Kidney epithelial cell (primary cell): Measurements from ENCODE around the gene UXS1. TPM values are rescaled to one million over a fixed set of nuclear protein-coding genes. Genes with fewer than 3 reads are reported as not detected.

ENCODE experiments used
- DNase-seq: peaks from one replicate; pipeline ENCODE4 v3.0.0-alpha.2; 2010; ENCODE audit warnings: low read depth
- H3K27me3 ChIP-seq: 2 replicates; pipeline ENCODE4 v1.6.0; 2011; ENCODE audit warnings: low read length; ENCODE audit not compliant: control insufficient read depth, insufficient read depth
- H3K36me3 ChIP-seq: 2 replicates; pipeline ENCODE4 v1.5.1; 2011; ENCODE audit warnings: low read length; ENCODE audit not compliant: control insufficient read depth, insufficient read depth
- H3K4me3 ChIP-seq: 2 replicates; pipeline ENCODE4 v1.5.1; 2011; ENCODE audit warnings: low read depth, mild to moderate bottlenecking, control low read depth, low read length
- CTCF ChIP-seq: IDR thresholded peaks from 2 replicates; pipeline ENCODE4 v1.5.1; 2011; ENCODE audit warnings: mild to moderate bottlenecking, moderate library complexity, low read length, control low read depth, inconsistent platforms; ENCODE audit not compliant: insufficient read depth, poor library complexity, severe bottlenecking
- total RNA-seq: library from RNA; depleted of rRNA; stranded (reverse); fragments of >200 nt; gene quantifications from 2 replicates; pipeline ENCODE4 v1.2.3, GENCODE V29; 2015

The UXS1 gene
- total RNA-seq, 1 donor from 2014 or later: 73.3 TPM

- Histone ChIP-seq H3K36me3 (peaks cover 5% of the 10 kb centered on the region), H3K27me3 (no peaks in the 10 kb centered on the region), H3K4me3 (no peak overlapping the region)
- no peak for DNase-seq
- TF ChIP-seq CTCF: no peak
Observed at GRCh38 chr2:106094131-106094841, 99.8 kb downstream of the UXS1 start.

GRCh38 chr2:106090916-106091618 lies 103.0 kb downstream of the UXS1 start:
- no peaks in the 10 kb centered on the region for H3K27me3 ChIP-seq
- TF ChIP-seq CTCF: no peak
- no peak overlapping the region for H3K4me3 ChIP-seq
- H3K36me3 ChIP-seq: peaks cover 5% of the 10 kb centered on the region
- DNase-seq: no peak

GRCh38 chr2:106089611-106090010 lies 104.5 kb downstream of the UXS1 start:
- Histone ChIP-seq H3K36me3 (peaks cover 2% of the 10 kb centered on the region), H3K4me3 (no peak overlapping the region), H3K27me3 (no peaks in the 10 kb centered on the region)
- no peak for DNase-seq
- TF ChIP-seq CTCF: no peak

- no peak for DNase-seq
- Histone ChIP-seq H3K4me3 (no peak overlapping the region), H3K36me3 (no peaks in the 10 kb centered on the region), H3K27me3 (no peaks in the 10 kb centered on the region)
- peak; percentile 9 for TF ChIP-seq CTCF
Observed at GRCh38 chr2:106085181-106085940, 108.7 kb downstream of the UXS1 start.

GRCh38 chr2:106080959-106081358 lies 113.1 kb downstream of the UXS1 start:
- no peaks in the 10 kb centered on the region for H3K36me3 ChIP-seq
- no peak for TF ChIP-seq CTCF
- no peak for DNase-seq

More at GRCh38 chr2:106080959-106081358, 113.1 kb downstream of the UXS1 start:
- no peak overlapping the region for H3K4me3 ChIP-seq
- no peaks in the 10 kb centered on the region for H3K27me3 ChIP-seq
